Muscle of arm (tissue), 12 donors: ENCODE results near the gene PIP4K2A. TPM values are rescaled to one million over a fixed set of nuclear protein-coding genes. Genes with fewer than 3 reads are reported as not detected.
"Not testable (repeated sequence)": the region's sequence is repeated elsewhere in the genome, so short reads cannot be mapped to it uniquely, and the experiment has no call there.

Experiments
- DNase-seq: peaks from one replicate; pipeline ENCODE4 v3.0.0-alpha.2; 2013
- polyA plus RNA-seq, 12 donors: library from polyadenylated mRNA; unstranded; fragments of 120-200 nt; gene quantifications; one replicate each; pipeline ENCODE4 v1.2.1, GENCODE V29; 2013; ENCODE audit not compliant: insufficient read length in 12 of 12

The PIP4K2A gene
- polyA plus RNA-seq, 12 donors, result 15.6 to 111 (median 24.2) TPM

DNA sequence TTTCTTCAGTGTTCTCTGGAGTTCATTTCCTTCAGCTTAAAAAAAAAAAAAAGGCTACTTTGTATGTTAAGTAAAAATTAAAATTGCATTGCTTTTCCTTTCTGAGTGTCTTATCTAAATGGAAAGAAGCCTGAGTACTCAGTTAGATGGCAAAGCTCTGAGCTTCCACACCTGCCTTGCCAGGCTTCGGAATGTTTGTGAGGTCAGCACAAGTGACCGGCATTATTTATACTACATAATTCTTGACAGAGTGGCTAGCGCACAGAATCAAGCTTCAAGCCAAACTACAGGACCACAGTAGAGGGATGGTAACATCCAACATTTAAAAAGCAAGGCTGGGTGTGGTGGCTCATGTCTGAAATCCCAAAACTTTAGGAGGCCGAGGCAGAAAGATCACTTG, 17.3 kb downstream of the PIP4K2A start:
- DNase-seq, result no peak

- DNase-seq, result no peak
Measured at GRCh38 chr10:22693860-22694259, 20.5 kb downstream of the PIP4K2A start.

DNA sequence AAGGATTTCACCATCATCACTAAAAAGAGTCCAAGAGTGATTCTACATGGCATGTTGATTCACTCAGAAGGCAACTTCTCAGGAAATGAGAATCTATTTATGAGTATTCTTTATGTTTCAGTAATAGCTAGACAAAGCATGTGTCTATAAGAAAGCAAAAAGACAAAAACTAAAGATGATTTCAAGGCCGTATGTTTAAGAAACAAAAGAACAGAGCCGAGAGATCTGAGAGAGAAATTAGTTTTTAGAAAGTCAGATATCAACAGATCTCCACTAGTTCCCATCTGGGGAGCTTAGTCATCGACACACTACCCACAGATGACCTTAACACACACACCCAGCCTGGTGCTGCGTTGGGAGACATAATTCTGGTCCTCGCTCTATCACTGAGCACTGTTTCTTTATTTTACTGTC, 21.0 kb downstream of the PIP4K2A start:
- no peak for DNase-seq

GRCh38 chr10:22692119-22692518, 22.3 kb downstream of the PIP4K2A start:
- not testable (repeated sequence) for DNase-seq

DNA sequence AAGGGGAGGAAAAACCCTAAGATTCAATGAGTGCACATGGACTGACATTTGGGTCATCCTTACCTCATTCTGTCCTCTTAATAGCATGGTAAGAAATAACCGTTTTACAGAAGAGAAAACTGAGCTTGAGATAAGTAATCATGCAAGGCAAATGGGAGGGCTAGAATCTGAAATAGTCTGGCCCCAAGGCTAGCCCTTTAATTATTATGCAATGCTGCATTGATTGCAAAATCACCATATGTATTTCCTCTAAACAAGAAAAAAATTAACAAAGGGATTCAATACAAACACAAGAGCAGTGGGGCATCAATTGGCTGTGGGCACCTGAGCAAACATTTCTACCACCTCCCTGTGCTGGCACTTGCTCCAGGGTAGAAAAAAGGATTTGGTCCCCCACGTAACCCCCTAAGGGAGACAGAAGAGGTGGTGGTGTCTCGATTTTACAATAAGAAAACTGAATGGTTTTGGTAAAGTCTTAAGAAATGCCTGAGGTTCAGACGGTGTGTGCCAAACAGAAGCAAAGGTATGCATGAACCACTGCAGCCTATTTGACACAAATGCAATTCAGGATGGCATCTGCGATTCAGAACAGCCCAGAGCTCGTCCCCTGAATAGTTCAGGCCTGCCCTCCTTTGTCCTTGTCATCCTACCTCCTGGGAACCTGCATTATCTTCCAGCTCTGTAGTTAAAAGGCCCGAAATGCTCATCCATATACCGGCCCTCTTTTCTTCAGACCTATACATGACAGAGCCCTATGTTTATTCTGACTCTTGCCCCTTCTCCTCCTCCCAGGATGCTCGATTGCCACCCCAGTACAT, 23.6 kb downstream of the PIP4K2A start:
- no peak for DNase-seq

DNA sequence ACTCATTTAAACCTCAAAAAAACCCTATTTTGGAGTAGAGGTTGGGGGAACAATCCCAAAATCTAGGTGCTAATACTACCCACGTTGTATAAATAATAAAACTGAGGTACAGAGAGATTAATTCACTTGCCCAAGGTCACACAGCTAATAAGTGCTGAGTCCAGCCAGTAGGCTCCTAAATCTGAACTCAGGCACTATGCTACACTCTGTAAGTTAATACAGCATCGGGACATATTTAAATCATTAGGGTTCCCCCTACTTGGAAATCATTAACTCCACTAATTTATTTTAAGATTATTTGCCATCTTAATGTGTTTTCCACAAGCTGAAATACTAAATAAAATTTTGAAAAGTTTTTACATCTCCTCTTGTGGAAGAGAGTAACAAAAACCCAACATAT, 24.2 kb downstream of the PIP4K2A start:
- no peak for DNase-seq

- no peak for DNase-seq
Measured at GRCh38 chr10:22686347-22686746, 28.0 kb downstream of the PIP4K2A start.

DNA sequence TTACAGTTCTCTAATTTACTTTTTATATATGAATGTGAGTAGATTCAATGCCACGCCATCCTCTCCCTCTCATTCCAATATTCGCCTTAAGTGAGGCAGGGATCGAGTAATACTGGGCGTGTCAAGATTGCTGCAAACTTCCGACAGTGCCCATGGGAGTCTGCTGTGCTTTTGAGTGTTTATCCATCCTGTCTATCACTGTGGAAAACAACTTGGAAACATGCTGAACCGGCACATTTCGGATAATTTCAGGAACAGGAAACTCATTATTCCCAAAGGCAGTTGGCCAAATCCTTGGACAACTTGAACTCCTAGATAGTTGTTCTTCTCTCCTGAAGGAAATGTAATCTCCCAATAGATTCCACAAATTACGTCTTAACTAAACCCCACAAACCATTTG, 28.5 kb downstream of the PIP4K2A start:
- DNase-seq, result no peak

GRCh38 chr10:22684699-22685098, 29.7 kb downstream of the PIP4K2A start:
- no peak for DNase-seq

GRCh38 chr10:22683140-22683389, 31.3 kb downstream of the PIP4K2A start:
- no peak for DNase-seq

GRCh38 chr10:22682237-22683139, 31.9 kb downstream of the PIP4K2A start:
- no peak for DNase-seq

- no peak for DNase-seq
Measured at GRCh38 chr10:22681783-22682183, 32.6 kb downstream of the PIP4K2A start.

DNA sequence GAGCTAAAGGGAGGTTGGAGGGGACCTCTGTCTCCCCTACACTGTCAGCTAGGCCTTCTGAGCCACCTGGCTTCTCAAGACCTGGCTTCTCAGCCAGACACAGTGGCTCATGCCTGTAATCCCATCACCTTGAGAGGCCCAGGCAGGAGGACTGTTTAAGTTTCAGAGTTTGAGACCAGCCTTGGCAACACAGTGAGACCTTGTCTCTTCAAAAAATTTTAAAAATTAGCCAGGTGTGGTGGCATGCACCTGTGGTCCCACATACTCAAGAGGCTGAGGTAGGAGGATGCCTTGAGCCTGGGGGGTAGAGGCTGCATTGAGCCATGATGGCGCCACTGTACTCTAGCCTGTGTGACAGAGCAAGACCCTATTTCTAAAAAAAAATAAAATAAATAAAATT, 33.1 kb downstream of the PIP4K2A start:
- no peak for DNase-seq

GRCh38 chr10:22679608-22680007, 34.8 kb downstream of the PIP4K2A start:
- no peak for DNase-seq

GRCh38 chr10:22677333-22677732, 37.0 kb downstream of the PIP4K2A start:
- no peak for DNase-seq

- no peak for DNase-seq
Measured at GRCh38 chr10:22676435-22676834, 37.9 kb downstream of the PIP4K2A start.

- no peak for DNase-seq
Measured at GRCh38 chr10:22674573-22674930, 39.8 kb downstream of the PIP4K2A start.

- DNase-seq, result no peak
Measured at GRCh38 chr10:22673785-22674572, 40.4 kb downstream of the PIP4K2A start.

GRCh38 chr10:22673091-22673392, 41.3 kb downstream of the PIP4K2A start:
- no peak for DNase-seq

- DNase-seq, result no peak
Measured at GRCh38 chr10:22672319-22673090, 41.9 kb downstream of the PIP4K2A start.

GRCh38 chr10:22670788-22671187, 43.6 kb downstream of the PIP4K2A start:
- peak; percentile 31 for DNase-seq

DNA sequence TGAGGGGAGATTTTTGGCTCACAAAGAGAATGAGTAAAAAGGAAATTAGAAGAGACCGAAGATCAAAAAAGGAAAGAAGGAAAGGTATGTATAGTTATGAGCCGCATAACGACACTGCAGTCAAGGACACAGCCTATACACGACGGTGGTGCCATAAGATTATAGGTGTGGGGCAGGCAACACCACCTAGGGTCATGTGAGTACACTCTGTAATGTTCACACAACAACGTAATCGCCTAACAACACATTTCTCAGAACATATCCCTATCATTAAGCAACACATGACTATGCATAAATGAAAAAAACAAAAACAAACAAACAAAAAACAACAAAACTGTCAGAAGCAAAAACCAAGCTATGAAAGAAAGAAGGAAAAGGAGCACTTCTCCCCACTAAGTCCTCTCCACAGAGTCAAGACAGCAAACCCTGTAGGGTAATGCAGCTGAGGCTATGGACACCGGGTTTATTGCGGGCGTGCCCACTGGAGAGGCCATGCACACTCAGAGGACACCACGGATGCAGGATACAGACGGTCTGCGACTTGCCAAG, 45.1 kb downstream of the PIP4K2A start:
- DNase-seq, result no peak
